Mesenchymal stem cell (in vitro differentiated cells and primary cell): ENCODE measurements around the gene GALNT10.
"Not testable (repeated sequence)": the region's sequence is repeated elsewhere in the genome, so short reads cannot be mapped to it uniquely, and the experiment has no call there.

Experiments used
- DNase-seq: peaks from one replicate; pipeline ENCODE4 v3.0.0-alpha.2; 2013
- H2AFZ ChIP-seq: one replicate; pipeline ENCODE4 v1.6.1; 2013; ENCODE audit warnings: low read depth, mild to moderate bottlenecking, control low read depth, inconsistent platforms, low read length, moderate library complexity
- H2AK5ac ChIP-seq: 2 replicates; pipeline ENCODE4 v1.6.1; 2013; ENCODE audit warnings: low read length, moderate library complexity, mild to moderate bottlenecking, inconsistent platforms; ENCODE audit not compliant: severe bottlenecking
- H2BK120ac ChIP-seq: one replicate; pipeline ENCODE4 v1.6.1; 2013; ENCODE audit warnings: low read depth, mild to moderate bottlenecking, inconsistent platforms, low read length, moderate library complexity
- H2BK12ac ChIP-seq, 2 experiments: one replicate each; pipeline ENCODE4 v1.6.1; 2013; ENCODE audit warnings: inconsistent platforms in 2 of 2, low read length in 2 of 2, mild to moderate bottlenecking in 2 of 2, moderate library complexity in 2 of 2, control low read depth in 1 of 2
- H2BK15ac ChIP-seq: one replicate; pipeline ENCODE4 v1.6.1; 2013; ENCODE audit warnings: mild to moderate bottlenecking, low read depth, inconsistent platforms; ENCODE audit not compliant: poor library complexity, severe bottlenecking
- H2BK5ac ChIP-seq: 2 replicates; pipeline ENCODE4 v1.6.1; 2013; ENCODE audit warnings: low read depth, mild to moderate bottlenecking, low read length, control low read depth, inconsistent platforms; ENCODE audit not compliant: poor library complexity, severe bottlenecking
- H3K14ac ChIP-seq, 2 experiments: one replicate each; pipeline ENCODE4 v1.6.1; 2013; ENCODE audit warnings: inconsistent platforms in 2 of 2, low read length in 2 of 2, control low read depth in 1 of 2, mild to moderate bottlenecking in 1 of 2, moderate library complexity in 1 of 2
- H3K18ac ChIP-seq, 2 experiments: one replicate each; pipeline ENCODE4 v1.6.1; 2013; ENCODE audit warnings: inconsistent platforms in 2 of 2, low read length in 2 of 2, control low read depth in 1 of 2, low read depth in 1 of 2, mild to moderate bottlenecking in 1 of 2
- H3K23ac ChIP-seq, 2 experiments: one replicate each; pipeline ENCODE4 v1.6.1; 2013; ENCODE audit warnings: inconsistent platforms in 2 of 2, low read length in 2 of 2, mild to moderate bottlenecking in 2 of 2, moderate library complexity in 2 of 2, control low read depth in 1 of 2
- H3K27ac ChIP-seq: 2 replicates; pipeline ENCODE4 v1.5.1; 2013; ENCODE audit warnings: mild to moderate bottlenecking, moderate library complexity, low read length, control low read depth, inconsistent platforms; ENCODE audit not compliant: poor library complexity, severe bottlenecking
- H3K27me3 ChIP-seq, 2 experiments: 2 replicates each; pipeline versions ENCODE4 v1.6.1 to v1.7.0; 2013; ENCODE audit warnings: low read length in 2 of 2, mild to moderate bottlenecking in 2 of 2, moderate library complexity in 2 of 2, control low read depth in 1 of 2, inconsistent platforms in 1 of 2; ENCODE audit not compliant: control insufficient read depth in 1 of 2, insufficient read depth in 1 of 2
- H3K36me3 ChIP-seq, 2 experiments: 2 replicates each; pipeline versions ENCODE4 v1.6.1 to v1.7.0; 2013; ENCODE audit warnings: low read length in 2 of 2, control low read depth in 1 of 2, inconsistent platforms in 1 of 2, low read depth in 1 of 2, mild to moderate bottlenecking in 1 of 2; ENCODE audit not compliant: insufficient read depth in 2 of 2, control insufficient read depth in 1 of 2
- H3K4ac ChIP-seq, 2 experiments: one replicate each; pipeline ENCODE4 v1.6.1; 2013; ENCODE audit warnings: inconsistent platforms in 2 of 2, low read length in 2 of 2, mild to moderate bottlenecking in 2 of 2, moderate library complexity in 2 of 2, control low read depth in 1 of 2, low read depth in 1 of 2
- H3K4me1 ChIP-seq: 2 replicates; pipeline ENCODE4 v1.6.1; 2013; ENCODE audit warnings: low read depth, low read length, control low read depth; ENCODE audit not compliant: control insufficient read depth, insufficient read depth
- H3K4me2 ChIP-seq: 2 replicates; pipeline ENCODE4 v1.6.1; 2013; ENCODE audit warnings: low read length, mild to moderate bottlenecking, inconsistent platforms; ENCODE audit not compliant: poor library complexity, severe bottlenecking
- H3K4me3 ChIP-seq, 2 experiments: 2 replicates each; pipeline versions ENCODE4 v1.5.1 to v1.7.0; 2013; ENCODE audit warnings: low read length in 2 of 2, mild to moderate bottlenecking in 2 of 2, control low read depth in 1 of 2, low read depth in 1 of 2; ENCODE audit not compliant: insufficient read depth in 1 of 2
- H3K79me1 ChIP-seq: replicated peaks from 2 replicates; pipeline ENCODE4 v1.6.1; 2013; ENCODE audit warnings: mild to moderate bottlenecking, control low read depth, low read length, inconsistent platforms; ENCODE audit not compliant: poor library complexity, severe bottlenecking
- H3K9ac ChIP-seq: 2 replicates; pipeline ENCODE4 v1.7.0; 2013; ENCODE audit warnings: mild to moderate bottlenecking, low read length, moderate library complexity
- H3K9me3 ChIP-seq: 2 replicates; pipeline ENCODE4 v1.7.0; 2013; ENCODE audit warnings: mild to moderate bottlenecking, low read length; ENCODE audit not compliant: control insufficient read depth
- H4K8ac ChIP-seq: one replicate; pipeline ENCODE4 v1.6.1; 2013; ENCODE audit warnings: inconsistent platforms, mild to moderate bottlenecking, low read length, moderate library complexity
- H4K91ac ChIP-seq: one replicate; pipeline ENCODE4 v1.6.1; 2013; ENCODE audit warnings: mild to moderate bottlenecking, low read length, inconsistent platforms
- WGBS: methylation state at CpG from one replicate; pipeline ENCODE4 v1.1.7; 2013; ENCODE audit warnings: mixed read lengths; 5-methylcytosine and 5-hydroxymethylcytosine counted together

Gene GALNT10

GRCh38 chr5:154146409-154146808 is 44.1 kb upstream of the GALNT10 start:
- Histone ChIP-seq H2BK120ac (no peak overlapping the region), H2BK15ac (no peak overlapping the region), H3K9me3 (no peaks in the 10 kb centered on the region), H2AK5ac (no peak overlapping the region), H3K18ac (no peak overlapping the region), H3K4ac (no peak overlapping the region), H2AFZ (no peak overlapping the region), H2BK5ac (no peak overlapping the region), H3K9ac (no peak overlapping the region), H4K8ac (no peak overlapping the region), H4K91ac (no peak overlapping the region), H3K23ac (no peak overlapping the region), H3K27me3 (peaks cover 22 to 23% of the 10 kb centered on the region in 2 experiments), H2BK12ac (no peak overlapping the region), H3K4me2 (no peak overlapping the region), H3K14ac (no peak overlapping the region), H3K36me3 (no peaks in the 10 kb centered on the region), H3K79me1 (no peaks in the 10 kb centered on the region), H3K27ac (no peak overlapping the region), H3K4me1 (no peaks in the 10 kb centered on the region), H3K4me3 (no peak overlapping the region)
- no peak for DNase-seq

GRCh38 chr5:154147666-154148065 is 42.9 kb upstream of the GALNT10 start:
- WGBS, result 89% methylated on average over 1 of the region's 2 CpGs
- H3K4me2 ChIP-seq, result no peak overlapping the region
- no peak for DNase-seq
- H3K14ac ChIP-seq, result no peak overlapping the region
- peaks cover 18 to 22% of the 10 kb centered on the region in 2 experiments for H3K27me3 ChIP-seq
- no peak overlapping the region for H3K18ac ChIP-seq
- no peak overlapping the region for H2BK15ac ChIP-seq
- H3K79me1 ChIP-seq, result no peaks in the 10 kb centered on the region
- no peak overlapping the region for H3K9ac ChIP-seq
- no peak overlapping the region for H4K91ac ChIP-seq
- no peak overlapping the region for H2AFZ ChIP-seq
- no peaks in the 10 kb centered on the region for H3K9me3 ChIP-seq
- no peak overlapping the region for H3K23ac ChIP-seq
- no peaks in the 10 kb centered on the region for H3K36me3 ChIP-seq
- H2BK12ac ChIP-seq, result no peak overlapping the region
- H3K4me1 ChIP-seq, result no peaks in the 10 kb centered on the region
- H2BK120ac ChIP-seq, result no peak overlapping the region
- no peak overlapping the region for H3K4ac ChIP-seq
- no peak overlapping the region for H2AK5ac ChIP-seq
- no peak overlapping the region for H3K27ac ChIP-seq
- no peak overlapping the region for H3K4me3 ChIP-seq
- H4K8ac ChIP-seq, result no peak overlapping the region
- no peak overlapping the region for H2BK5ac ChIP-seq

- not testable (repeated sequence) for H4K8ac ChIP-seq, H3K36me3 ChIP-seq, H3K4me3 ChIP-seq, H3K4me1 ChIP-seq, H3K4ac ChIP-seq, H3K9ac ChIP-seq, H3K23ac ChIP-seq, H3K14ac ChIP-seq, H2BK120ac ChIP-seq, H2AFZ ChIP-seq, H3K18ac ChIP-seq, H4K91ac ChIP-seq, H2BK12ac ChIP-seq, H3K9me3 ChIP-seq, H3K79me1 ChIP-seq, H3K27ac ChIP-seq, H2BK5ac ChIP-seq, H2BK15ac ChIP-seq, H3K4me2 ChIP-seq, DNase-seq, H2AK5ac ChIP-seq
- WGBS, result 81% methylated on average over 2 of the region's 2 CpGs
- H3K27me3 ChIP-seq, result peaks cover 10 to 18% of the 10 kb centered on the region in 2 experiments
Observed at GRCh38 chr5:154150471-154150870, 40.1 kb upstream of the GALNT10 start.

- Histone ChIP-seq H2AFZ (no peak overlapping the region), H3K27ac (no peak overlapping the region), H3K9ac (no peak overlapping the region), H3K4me1 (no peaks in the 10 kb centered on the region), H3K18ac (no peak overlapping the region), H4K91ac (no peak overlapping the region), H3K9me3 (no peaks in the 10 kb centered on the region), H2AK5ac (no peak overlapping the region), H4K8ac (no peak overlapping the region), H2BK5ac (no peak overlapping the region), H3K36me3 (no peaks in the 10 kb centered on the region), H3K4ac (no peak overlapping the region), H2BK120ac (no peak overlapping the region), H3K79me1 (no peaks in the 10 kb centered on the region), H2BK15ac (no peak overlapping the region), H3K4me3 (no peak overlapping the region), H3K27me3 (peaks cover 0 to 40% of the 10 kb centered on the region in 2 experiments), H3K14ac (peak overlapping the region in 1 of 2 experiments; percentile 26), H2BK12ac (no peak overlapping the region), H3K4me2 (no peak overlapping the region), H3K23ac (no peak overlapping the region)
- no peak for DNase-seq
- 59% methylated on average over 6 of the region's 6 CpGs for WGBS
Observed at GRCh38 chr5:154157483-154158378, 32.8 kb upstream of the GALNT10 start.
